SK-N-SH (cell line): ENCODE data around the gene IKZF1. TPM values are rescaled to one million over a fixed set of nuclear protein-coding genes. Genes with fewer than 3 reads are reported as not detected.

Experiments
- CTCF ChIA-PET: fragments of 300-600, 350-600 bp; formaldehyde crosslinking; extraction: SDS; loops from one replicate; lab custom pipeline; 2021; lab: Yijun Ruan, JAX
- POLR2A ChIA-PET: fragments of 350-600 bp; sonication (Branson Sonifier 250); formaldehyde crosslinking; extraction: SDS; loops from one replicate; lab custom pipeline; 2020; ENCODE audit warnings: antibody characterized with exemption, inconsistent platforms; lab: Yijun Ruan, JAX
- DNase-seq: peaks from one replicate; pipeline ENCODE4 v3.0.0; 2012
- H2AFZ ChIP-seq: fragments of 200-600 bp; sonication (generic); 2 replicates; pipeline ENCODE4 v1.8.1; 2016; ENCODE audit warnings: antibody characterized with exemption, mild to moderate bottlenecking, low read depth
- H3F3A ChIP-seq: fragments of 200-600 bp; sonication (generic); replicated peaks from 2 replicates; pipeline ENCODE3; 2016; ENCODE audit warnings: antibody characterized with exemption, mild to moderate bottlenecking; ENCODE audit not compliant: insufficient read depth
- H3K27ac ChIP-seq, 2 experiments: fragments of 200-500 bp in 1 of 2; fragments of 200-600 bp in 1 of 2; sonication (Bioruptor generic) in 1 of 2; sonication (generic), shearing (Covaris generic) in 1 of 2; 2 replicates each; pipeline versions ENCODE4 v1.5.1 to v1.6.1; 2014 to 2016; ENCODE audit warnings: low read depth in 2 of 2, inconsistent platforms in 1 of 2, low read length in 1 of 2, mild to moderate bottlenecking in 1 of 2, mixed read lengths in 1 of 2
- H3K27me3 ChIP-seq: fragments of 200-600 bp; sonication (generic), shearing (Covaris generic); 2 replicates; pipeline ENCODE4 v1.6.1; 2016; ENCODE audit warnings: mixed run types; ENCODE audit not compliant: insufficient read depth
- H3K36me3 ChIP-seq, 2 experiments: fragments of 200-500 bp in 1 of 2; fragments of 200-600 bp in 1 of 2; sonication (Bioruptor generic) in 1 of 2; sonication (generic) in 1 of 2; replicated peaks in 1 of 2; 2 replicates each; pipeline versions ENCODE3 to v1.5.1; 2014 to 2016; ENCODE audit warnings: low read length in 1 of 2, mild to moderate bottlenecking in 1 of 2; ENCODE audit not compliant: insufficient read depth in 2 of 2, control insufficient read depth in 1 of 2
- H3K4me1 ChIP-seq, 2 experiments: fragments of 200-500 bp in 1 of 2; fragments of 200-600 bp in 1 of 2; sonication (Bioruptor generic) in 1 of 2; sonication (generic), shearing (Covaris generic) in 1 of 2; 2 replicates each; pipeline versions ENCODE4 v1.5.1 to v1.6.1; 2014 to 2016; ENCODE audit warnings: low read depth in 1 of 2, low read length in 1 of 2, mixed run types in 1 of 2; ENCODE audit not compliant: insufficient read depth in 2 of 2, control insufficient read depth in 1 of 2
- H3K4me2 ChIP-seq: fragments of 200-600 bp; sonication (generic), shearing (Covaris generic); 2 replicates; pipeline ENCODE4 v1.6.1; 2017; ENCODE audit warnings: mixed run types
- H3K4me3 ChIP-seq, 2 experiments: fragments of 200-500 bp in 1 of 2; fragments of 200-600 bp in 1 of 2; sonication (Bioruptor generic) in 1 of 2; sonication (generic), shearing (Covaris generic) in 1 of 2; 2 replicates each; pipeline versions ENCODE4 v1.5.1 to v1.8.1; 2014 to 2016; ENCODE audit warnings: low read depth in 2 of 2, inconsistent platforms in 1 of 2, low read length in 1 of 2, mild to moderate bottlenecking in 1 of 2, mixed read lengths in 1 of 2, moderate library complexity in 1 of 2
- H3K79me2 ChIP-seq: fragments of 200-600 bp; sonication (generic); 2 replicates; pipeline ENCODE4 v1.8.1; 2017; ENCODE audit warnings: mild to moderate bottlenecking; ENCODE audit not compliant: insufficient read depth
- H3K9ac ChIP-seq: fragments of 200-600 bp; sonication (generic); 2 replicates; pipeline ENCODE4 v1.6.1; 2017; ENCODE audit warnings: mixed run types
- H3K9me2 ChIP-seq: fragments of 200-600 bp; sonication (generic); 2 replicates; pipeline ENCODE4 v1.6.1; 2017; ENCODE audit warnings: mixed run types
- H3K9me3 ChIP-seq: fragments of 200-600 bp; sonication (generic); 2 replicates; pipeline ENCODE4 v1.6.1; 2017; ENCODE audit warnings: mixed run types, mild to moderate bottlenecking, moderate library complexity
- H4K20me1 ChIP-seq: fragments of 200-600 bp; sonication (generic); 2 replicates; pipeline ENCODE4 v1.6.1; 2017; ENCODE audit warnings: mild to moderate bottlenecking, mixed run types; ENCODE audit not compliant: insufficient read depth
- CHD2 ChIP-seq: fragments of 150-350 bp; IDR thresholded peaks from 2 replicates; pipeline ENCODE4 v1.6.1; 2018; ENCODE audit warnings: low read length; ENCODE audit not compliant: partially characterized antibody
- EZH2phosphoT487 ChIP-seq: fragments of 200-600 bp; sonication (generic); IDR thresholded peaks from 2 replicates; pipeline ENCODE4 v1.6.1; 2017; ENCODE audit warnings: low read depth, mixed run types, mild to moderate bottlenecking, antibody characterized with exemption, moderate library complexity, borderline replicate concordance
- GABPA ChIP-seq: IDR thresholded peaks from 2 replicates; pipeline ENCODE4 v1.4.0; 2012; ENCODE audit warnings: low read depth, mild to moderate bottlenecking
- JUND ChIP-seq: IDR thresholded peaks from 2 replicates; pipeline ENCODE4 v1.4.0; 2012
- MAX ChIP-seq: IDR thresholded peaks from 2 replicates; pipeline ENCODE4 v1.4.0; 2012; ENCODE audit warnings: low read depth
- MEF2A ChIP-seq: IDR thresholded peaks from 2 replicates; pipeline ENCODE4 v1.4.0; 2012; ENCODE audit warnings: low read depth, borderline replicate concordance
- MXI1 ChIP-seq: IDR thresholded peaks from 2 replicates; pipeline ENCODE4 v1.6.1; 2012; ENCODE audit warnings: mild to moderate bottlenecking, low read depth, low read length, improper control_type of control experiment
- NRF1 ChIP-seq: IDR thresholded peaks from 2 replicates; pipeline ENCODE4 v1.6.1; 2012; ENCODE audit warnings: low read depth, mild to moderate bottlenecking, low read length
- RAD21 ChIP-seq: IDR thresholded peaks from 2 replicates; pipeline ENCODE4 v1.6.1; 2012; ENCODE audit warnings: mild to moderate bottlenecking, low read length
- RCOR1 ChIP-seq: fragments of 150-350 bp; IDR thresholded peaks from 2 replicates; pipeline ENCODE4 v1.6.1; 2017; ENCODE audit warnings: antibody characterized with exemption, low read length
- RFX5 ChIP-seq: IDR thresholded peaks from 2 replicates; pipeline ENCODE4 v1.6.1; 2012; ENCODE audit warnings: mild to moderate bottlenecking, improper control_type of control experiment, low read length
- RXRA ChIP-seq: IDR thresholded peaks from 2 replicates; pipeline ENCODE4 v1.4.0; 2012; ENCODE audit warnings: low read depth, mild to moderate bottlenecking, borderline replicate concordance
- SIN3A ChIP-seq: IDR thresholded peaks from 2 replicates; pipeline ENCODE4 v1.6.1; 2012; ENCODE audit warnings: low read depth, mild to moderate bottlenecking, low read length, moderate library complexity, borderline replicate concordance
- TAF1 ChIP-seq: IDR thresholded peaks from 2 replicates; pipeline ENCODE4 v1.6.1; 2012; ENCODE audit warnings: low read depth, mild to moderate bottlenecking, low read length, moderate library complexity, borderline replicate concordance
- USF2 ChIP-seq: fragments of 150-350 bp; IDR thresholded peaks from 2 replicates; pipeline ENCODE4 v1.6.1; 2017; ENCODE audit warnings: antibody characterized with exemption, low read length, low read depth, borderline replicate concordance
- WGBS: methylation state at CpG from one replicate; pipeline ENCODE4 v1.1.6; 2017; ENCODE audit warnings: low lambda C conversion rate; 5-methylcytosine and 5-hydroxymethylcytosine counted together
- polyA plus RNA-seq, 3 experiments: library from polyadenylated mRNA; depleted of rRNA; stranded (reverse); fragments of >200 nt; gene quantifications; 2 replicates each; pipeline ENCODE4 v1.2.3, GENCODE V29; 2012

IKZF1 gene
- polyA plus RNA-seq, 1 of the 3 experiments (the other 2 are of a cell fraction): not detected

- Histone ChIP-seq H3K4me1 (no peaks in the 10 kb centered on the region), H3K27ac (no peak overlapping the region), H3F3A (no peaks in the 10 kb centered on the region), H3K27me3 (no peaks in the 10 kb centered on the region; the same call in 1 of the 2 replicates), H3K36me3 (no peaks in the 10 kb centered on the region), H3K9me3 (no peaks in the 10 kb centered on the region), H3K4me3 (no peak overlapping the region), H3K9ac (no peak overlapping the region), H4K20me1 (no peaks in the 10 kb centered on the region), H2AFZ (no peak overlapping the region), H3K9me2 (no peaks in the 10 kb centered on the region), H3K4me2 (no peak overlapping the region), H3K79me2 (no peaks in the 10 kb centered on the region)
- DNase-seq: no peak
- WGBS: 45% methylated on average over 6 of the region's 6 CpGs
- CTCF ChIA-PET: interaction anchor here (0.7 to 1.2 kb wide), 5 partner anchors 11 to 115 kb away, joined by 3 read pairs; no protein-coding TSS in a partner anchor
- POLR2A ChIA-PET: no interaction called here
- TF ChIP-seq TAF1 (no peak), RXRA (no peak), RAD21 (no peak), MXI1 (no peak), MEF2A (no peak), USF2 (no peak), RCOR1 (no peak), JUND (no peak), RFX5 (no peak), GABPA (no peak), MAX (no peak), NRF1 (no peak), SIN3A (no peak)
Observed at GRCh38 chr7:50321487-50322067, 17.1 kb downstream of the IKZF1 start.

- ChIA-PET CTCF (interaction anchor here (0.9 kb wide), 1 partner anchor 45 kb away, joined by 3 read pairs; no protein-coding TSS in a partner anchor), POLR2A (no interaction called here)
- WGBS: 11% methylated on average over 3 of the region's 3 CpGs
- no peaks in the 10 kb centered on the region for H3K4me1 ChIP-seq
- no peak overlapping the region for H3K4me3 ChIP-seq
- H3K36me3 ChIP-seq: no peaks in the 10 kb centered on the region
- H3K79me2 ChIP-seq: no peaks in the 10 kb centered on the region
- H3K27ac ChIP-seq: no peak overlapping the region
- H2AFZ ChIP-seq: no peak overlapping the region
- no peak overlapping the region for H3K9ac ChIP-seq
- no peak overlapping the region for H3K4me2 ChIP-seq
- no peak for DNase-seq
- no peaks in the 10 kb centered on the region for H3F3A ChIP-seq
- no peaks in the 10 kb centered on the region for H4K20me1 ChIP-seq
- TF ChIP-seq CHD2: no peak
- no peak for TF ChIP-seq EZH2phosphoT487
- H3K9me3 ChIP-seq: no peaks in the 10 kb centered on the region
- no peaks in the 10 kb centered on the region; the same call in 1 of the 2 replicates for H3K27me3 ChIP-seq
- H3K9me2 ChIP-seq: no peaks in the 10 kb centered on the region
Observed at GRCh38 chr7:50324113-50324512, 19.6 kb downstream of the IKZF1 start.
